GM12878 (cell line): ENCODE data around the gene PDE7B. TPM values are rescaled to one million over a fixed set of nuclear protein-coding genes. Genes with fewer than 3 reads are reported as not detected.

ENCODE experiments used
- ATAC-seq: fragments of 200-7000 bp; cut with Tn5 transposase; 3 replicates; pipeline ENCODE4 v1.9.1; 2020; ENCODE audit warnings: mild to moderate bottlenecking, moderate library complexity
- BruUV-seq: library from RNA; stranded (reverse); fragments of 400-500 nt; replicated peaks from 2 replicates; lab custom pipeline; 2021; lab: Mats Ljungman, UMichigan
- CTCF ChIA-PET: fragments of 300-600 bp; sonication (Branson Sonifier 250); formaldehyde crosslinking; extraction: SDS; loops from one replicate; lab custom pipeline; 2021; ENCODE audit warnings: inconsistent platforms; lab: Yijun Ruan, JAX
- POLR2A ChIA-PET: fragments of 350-600 bp; formaldehyde crosslinking; extraction: SDS; loops from one replicate; lab custom pipeline; 2021; ENCODE audit warnings: inconsistent platforms; lab: Charles Lee
- RAD21 ChIA-PET: fragments of 300-600 bp; sonication (Branson Sonifier 250); formaldehyde crosslinking; loops from one replicate; lab custom pipeline; 2023; ENCODE audit warnings: antibody characterized with exemption; ENCODE audit not compliant: unreplicated experiment; lab: Charles Lee
- SMC1A ChIA-PET: fragments of 300-600 bp; sonication (Branson Sonifier 250); formaldehyde crosslinking; loops from one replicate; lab custom pipeline; 2023; ENCODE audit not compliant: unreplicated experiment, uncharacterized antibody; lab: Charles Lee
- DNase-seq: peaks from one replicate; pipeline ENCODE4 v3.0.0-alpha.2; 2011; ENCODE audit warnings: low read depth, low spot score
- FAIRE-seq: peaks from 3 replicates; lab custom pipeline; 2011; peaks lifted over from hg19 to GRCh38; lab: Jason Lieb, UNC
- H2AFZ ChIP-seq: 2 replicates; pipeline ENCODE4 v1.6.0; 2011; ENCODE audit warnings: low read depth, low read length, control low read depth; ENCODE audit not compliant: control insufficient read depth
- H3K27ac ChIP-seq: 2 replicates; pipeline ENCODE4 v1.5.1; 2011; ENCODE audit warnings: control low read depth; ENCODE audit not compliant: control insufficient read depth, insufficient read depth
- H3K27me3 ChIP-seq, 2 experiments: replicated peaks in 1 of 2; 2 replicates each; pipeline versions ENCODE4 v1.6.0 to v1.6.1; 2011; ENCODE audit warnings: low read length in 1 of 2; ENCODE audit not compliant: control insufficient read depth in 2 of 2, insufficient read depth in 2 of 2
- H3K36me3 ChIP-seq, 2 experiments: 2 replicates each; pipeline ENCODE4 v1.5.1; 2011; ENCODE audit warnings: low read length in 1 of 2; ENCODE audit not compliant: control insufficient read depth in 2 of 2, insufficient read depth in 2 of 2
- H3K4me1 ChIP-seq: 2 replicates; pipeline ENCODE4 v1.6.1; 2011; ENCODE audit warnings: mild to moderate bottlenecking, low read length, moderate library complexity, mixed read lengths; ENCODE audit not compliant: control insufficient read depth, insufficient read depth
- H3K4me2 ChIP-seq: 2 replicates; pipeline ENCODE4 v1.6.0; 2011; ENCODE audit warnings: control low read depth; ENCODE audit not compliant: control insufficient read depth, insufficient read depth
- H3K4me3 ChIP-seq: fragments of 200-600 bp; sonication (generic); 2 replicates; pipeline ENCODE4 v1.5.1; 2016
- H3K79me2 ChIP-seq: 2 replicates; pipeline ENCODE4 v1.6.0; 2011; ENCODE audit warnings: low read length; ENCODE audit not compliant: control insufficient read depth, insufficient read depth
- H3K9ac ChIP-seq: 2 replicates; pipeline ENCODE4 v1.8.0; 2011; ENCODE audit warnings: low read length, control low read depth, mixed read lengths; ENCODE audit not compliant: control insufficient read depth, insufficient read depth
- H3K9me3 ChIP-seq: replicated peaks from 3 replicates; pipeline ENCODE4 v1.5.1; 2011; ENCODE audit warnings: mild to moderate bottlenecking, low read length; ENCODE audit not compliant: control insufficient read depth, insufficient read depth
- H4K20me1 ChIP-seq: 2 replicates; pipeline ENCODE4 v1.6.0; 2011; ENCODE audit not compliant: control insufficient read depth, insufficient read depth
- ASH2L ChIP-seq: fragments of 300-600, 200-600 bp; sonication (generic); IDR thresholded peaks from 2 replicates; pipeline ENCODE4 v1.6.1; 2017; ENCODE audit warnings: low read depth, mild to moderate bottlenecking, borderline replicate concordance
- BCL3 ChIP-seq: IDR thresholded peaks from 2 replicates; pipeline ENCODE4 v1.6.1; 2011; ENCODE audit warnings: borderline replicate concordance, low read depth, mild to moderate bottlenecking, moderate library complexity, low read length; ENCODE audit not compliant: insufficient read depth, poor library complexity, severe bottlenecking
- BHLHE40 ChIP-seq, 2 experiments: fragments of 450-650 bp in 1 of 2; IDR thresholded peaks; 2 replicates each; pipeline ENCODE4 v1.6.1; 2011 to 2017; ENCODE audit warnings: low read depth in 2 of 2, borderline replicate concordance in 1 of 2, improper control_type of control experiment in 1 of 2, low read length in 1 of 2, mild to moderate bottlenecking in 1 of 2
- CHD2 ChIP-seq: IDR thresholded peaks from 2 replicates; pipeline ENCODE4 v1.6.1; 2011; ENCODE audit warnings: low read depth, low read length, improper control_type of control experiment, borderline replicate concordance
- CREB1 ChIP-seq: IDR thresholded peaks from 2 replicates; pipeline ENCODE4 v1.6.1; 2012; ENCODE audit warnings: low read depth, mild to moderate bottlenecking, inconsistent platforms
- EED ChIP-seq: sonication (generic); IDR thresholded peaks from 2 replicates; pipeline ENCODE4 v1.6.1; 2016; ENCODE audit warnings: antibody characterized with exemption, low read depth
- FOS ChIP-seq: IDR thresholded peaks from 3 replicates; pipeline ENCODE4 v1.6.1; 2011; ENCODE audit warnings: borderline replicate concordance; ENCODE audit not compliant: insufficient read length; ENCODE audit errors: extremely low read depth
- FOXK2 ChIP-seq: fragments of 450-650 bp; IDR thresholded peaks from 2 replicates; pipeline ENCODE4 v1.6.1; 2017; ENCODE audit warnings: mild to moderate bottlenecking, moderate library complexity
- HCFC1 ChIP-seq: fragments of 150-350 bp; IDR thresholded peaks from 2 replicates; pipeline ENCODE4 v1.6.1; 2014; ENCODE audit warnings: low read length
- LARP7 ChIP-seq: fragments of 450-650 bp; IDR thresholded peaks from 2 replicates; pipeline ENCODE4 v1.6.1; 2017; ENCODE audit warnings: mild to moderate bottlenecking
- MEF2A ChIP-seq: IDR thresholded peaks from 2 replicates; pipeline ENCODE4 v1.6.1; 2011; ENCODE audit warnings: low read depth, mild to moderate bottlenecking, low read length, moderate library complexity; ENCODE audit not compliant: insufficient read depth
- NBN ChIP-seq: fragments of 450-650 bp; IDR thresholded peaks from 2 replicates; pipeline ENCODE4 v1.6.1; 2016
- NR2F1 ChIP-seq: fragments of 450-650 bp; conservative IDR thresholded peaks from 2 replicates; pipeline ENCODE4 v1.6.1; 2017; ENCODE audit warnings: mild to moderate bottlenecking
- PKNOX1 ChIP-seq: fragments of 450-650 bp; IDR thresholded peaks from 2 replicates; pipeline ENCODE4 v1.6.1; 2016; ENCODE audit warnings: mild to moderate bottlenecking
- RAD51 ChIP-seq: fragments of 450-650 bp; IDR thresholded peaks from 2 replicates; pipeline ENCODE4 v1.6.1; 2016; ENCODE audit warnings: moderate library complexity, mild to moderate bottlenecking, inconsistent platforms
- SPI1 ChIP-seq: IDR thresholded peaks from 2 replicates; pipeline ENCODE4 v1.6.1; 2011; ENCODE audit warnings: low read depth, mild to moderate bottlenecking, low read length, moderate library complexity, borderline replicate concordance; ENCODE audit not compliant: insufficient read depth
- STAT1 ChIP-seq: fragments of 450-650 bp; conservative IDR thresholded peaks from 2 replicates; pipeline ENCODE4 v1.6.1; 2014; ENCODE audit warnings: antibody characterized with exemption, mild to moderate bottlenecking
- STAT3 ChIP-seq: IDR thresholded peaks from 2 replicates; pipeline ENCODE4 v1.6.1; 2011; ENCODE audit warnings: low read depth, low read length, improper control_type of control experiment
- ZNF24 ChIP-seq: fragments of 450-650 bp; IDR thresholded peaks from 2 replicates; pipeline ENCODE4 v1.6.1; 2017; ENCODE audit warnings: antibody characterized with exemption, mild to moderate bottlenecking
- ZNF622 ChIP-seq: fragments of 450-650 bp; IDR thresholded peaks from 2 replicates; pipeline ENCODE4 v1.6.1; 2017; ENCODE audit warnings: mild to moderate bottlenecking, inconsistent platforms
- WGBS: methylation state at CpG from one replicate; pipeline ENCODE4 v1.1.6; 2016; ENCODE audit warnings: low lambda C conversion rate; ENCODE audit not compliant: insufficient replicate concordance, insufficient coverage; ENCODE audit errors: missing lambda C conversion rate; 5-methylcytosine and 5-hydroxymethylcytosine counted together
- in situ Hi-C: fragments of 300-500 bp; cut with MboI; formaldehyde crosslinking; loops from 9 replicates; pipeline ENCODE4 v1.14.3; 2018; ENCODE audit warnings: mixed read lengths
- intact Hi-C: fragments of 100-400 bp; cut with micrococcal nuclease; formaldehyde crosslinking; loops from one replicate; pipeline ENCODE4 v1.14.2; 2022; ENCODE audit not compliant: unreplicated experiment
- polyA plus RNA-seq, 11 experiments: library from polyadenylated mRNA; depleted of rRNA in 4 of 11; unstranded in 6 of 11; stranded (reverse) in 5 of 11; fragments of >200 nt; fragmentation: Nextera tagmentation in 4 of 11; fragmentation: Illumina TruSeq in 1 of 11; extraction: Ambion mirVana in 4 of 11; extraction: Trizol in 1 of 11; gene quantifications; 1 replicate in 1 of 11; 2 replicates in 10 of 11; pipeline versions ENCODE4 v1.2.1 to v1.2.3, GENCODE V29; 2011 to 2016; ENCODE audit warnings: inconsistent platforms in 2 of 11, missing spikeins in 2 of 11, low read depth in 1 of 11
- total RNA-seq, 4 experiments: library from RNA; depleted of rRNA in 3 of 4; stranded (reverse); fragments of >200 nt in 3 of 4; fragmentation: Illumina TruSeq in 1 of 4; extraction: Trizol in 1 of 4; gene quantifications; 2 replicates each; pipeline versions ENCODE4 v1.2.1 to v1.2.3, GENCODE V29; 2013 to 2021

The PDE7B gene
- total and polyA plus RNA-seq, 10 of the 15 experiments (the other 5 are each of a cell fraction or from before 2014, with no cell fraction given), result not detected

GRCh38 chr6:136031982-136032381, 180.5 kb downstream of the PDE7B start (continued):
- TF ChIP-seq PKNOX1, result no peak

- in situ Hi-C loops, result no loop called here
- SMC1A ChIA-PET, result no interaction called here
- H4K20me1 ChIP-seq, result no peaks in the 10 kb centered on the region
Observed at GRCh38 chr6:136033416-136033815, 181.9 kb downstream of the PDE7B start.

More at GRCh38 chr6:136033416-136033815, 181.9 kb downstream of the PDE7B start:
- Histone ChIP-seq H3K9ac (no peak overlapping the region), H3K9me3 (no peaks in the 10 kb centered on the region), H3K4me1 (no peaks in the 10 kb centered on the region), H3K79me2 (no peaks in the 10 kb centered on the region), H2AFZ (no peak overlapping the region), H3K36me3 (no peaks in the 10 kb centered on the region), H3K27ac (no peak overlapping the region), H3K27me3 (no peaks in the 10 kb centered on the region; a peak in 2 of 4 replicates), H3K4me2 (no peak overlapping the region), H3K4me3 (no peak overlapping the region)
- FAIRE-seq (no peak), DNase-seq (no peak), ATAC-seq (no peak)
- POLR2A ChIA-PET, result no interaction called here
- TF ChIP-seq BHLHE40 (IDR thresholded peaks at IDR 0.05; ENCODE audit: borderline replicate concordance in 1 of 2, low read depth in 2 of 2, low read length in 1 of 2) (no peak), RAD51 (no peak), MEF2A (no peak), NBN (no peak), HCFC1 (no peak), ASH2L (no peak), ZNF24 (no peak), STAT3 (no peak), CHD2 (no peak), BCL3 (no peak), STAT1 (no peak), FOXK2 (no peak), CREB1 (no peak), EED (no peak), ZNF622 (no peak), PKNOX1 (no peak), SPI1 (no peak), FOS (no peak), NR2F1 (no peak), LARP7 (no peak)
- intact Hi-C loops, result loop anchor here (10.0 kb wide), 1 partner anchor 281 kb away; no protein-coding TSS in a partner anchor
- RAD21 ChIA-PET, result interaction anchor here (0.6 kb wide), 1 partner anchor 367 kb away, joined by 3 read pairs; no protein-coding TSS in a partner anchor
- BruUV-seq, result no TSS peak
- CTCF ChIA-PET, result interaction anchor here (1.3 to 1.6 kb wide), 2 partner anchors 284 to 583 kb away, joined by 4 to 5 read pairs; no protein-coding TSS in a partner anchor
- WGBS, result 4% methylated on average over 4 of the region's 4 CpGs
